NB4 (cell line): Measurements from ENCODE around the gene PAX8.

Experiments used
- MYC ChIP-seq: IDR thresholded peaks from 2 replicates; pipeline ENCODE4 v1.6.1; 2011; ENCODE audit warnings: low read depth, low read length
- POLR2A ChIP-seq: IDR thresholded peaks from 2 replicates; pipeline ENCODE4 v1.6.1; 2011; ENCODE audit warnings: mild to moderate bottlenecking; ENCODE audit not compliant: insufficient read length; ENCODE audit errors: extremely low read depth
- TF ChIP-seq, protein P1 (sequence below): IDR thresholded peaks from one replicate; pipeline ENCODE4 v1.5.1; 2012; ENCODE audit warnings: low read depth, low read length
- TF ChIP-seq, protein P2 (sequence below): IDR thresholded peaks from 2 replicates; pipeline ENCODE4 v1.6.1; 2011; ENCODE audit warnings: low read depth, low read length

DNA sequence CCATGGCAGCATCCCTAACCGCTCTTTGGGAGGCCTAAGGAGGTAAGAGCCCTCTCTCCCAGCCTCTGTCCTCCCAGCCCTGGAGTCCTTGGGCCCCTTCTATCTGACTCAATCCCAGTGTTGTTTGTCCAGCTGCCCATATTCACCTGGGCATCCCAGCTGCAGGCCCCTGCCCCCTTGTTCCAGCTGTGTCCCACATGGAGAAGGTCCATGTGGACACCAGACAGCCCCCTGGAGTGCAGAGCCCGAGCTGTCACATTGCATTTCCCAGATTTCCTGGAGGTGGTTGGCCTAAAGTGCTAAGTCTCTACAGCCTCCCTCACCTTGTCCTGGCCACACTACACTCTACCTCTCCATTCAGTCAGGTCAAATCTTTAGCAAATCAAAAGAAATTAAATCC lies 62.4 kb downstream of the PAX8 start:
- TF ChIP-seq POLR2A, result no peak
- TF ChIP-seq, protein P1, sequence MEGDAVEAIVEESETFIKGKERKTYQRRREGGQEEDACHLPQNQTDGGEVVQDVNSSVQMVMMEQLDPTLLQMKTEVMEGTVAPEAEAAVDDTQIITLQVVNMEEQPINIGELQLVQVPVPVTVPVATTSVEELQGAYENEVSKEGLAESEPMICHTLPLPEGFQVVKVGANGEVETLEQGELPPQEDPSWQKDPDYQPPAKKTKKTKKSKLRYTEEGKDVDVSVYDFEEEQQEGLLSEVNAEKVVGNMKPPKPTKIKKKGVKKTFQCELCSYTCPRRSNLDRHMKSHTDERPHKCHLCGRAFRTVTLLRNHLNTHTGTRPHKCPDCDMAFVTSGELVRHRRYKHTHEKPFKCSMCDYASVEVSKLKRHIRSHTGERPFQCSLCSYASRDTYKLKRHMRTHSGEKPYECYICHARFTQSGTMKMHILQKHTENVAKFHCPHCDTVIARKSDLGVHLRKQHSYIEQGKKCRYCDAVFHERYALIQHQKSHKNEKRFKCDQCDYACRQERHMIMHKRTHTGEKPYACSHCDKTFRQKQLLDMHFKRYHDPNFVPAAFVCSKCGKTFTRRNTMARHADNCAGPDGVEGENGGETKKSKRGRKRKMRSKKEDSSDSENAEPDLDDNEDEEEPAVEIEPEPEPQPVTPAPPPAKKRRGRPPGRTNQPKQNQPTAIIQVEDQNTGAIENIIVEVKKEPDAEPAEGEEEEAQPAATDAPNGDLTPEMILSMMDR, result no peak
- TF ChIP-seq, protein P2, sequence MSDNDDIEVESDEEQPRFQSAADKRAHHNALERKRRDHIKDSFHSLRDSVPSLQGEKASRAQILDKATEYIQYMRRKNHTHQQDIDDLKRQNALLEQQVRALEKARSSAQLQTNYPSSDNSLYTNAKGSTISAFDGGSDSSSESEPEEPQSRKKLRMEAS, result no peak
- TF ChIP-seq MYC, result no peak
